Activated naive CD8-positive, alpha-beta T cell (primary cell): ENCODE data around the gene ATL1.

ENCODE experiments used
- H3K27ac Mint-ChIP-seq: one replicate; pipeline ENCODE4 v1.8.0; 2021; ENCODE audit warnings: mixed read lengths
- H3K27me3 Mint-ChIP-seq: one replicate; pipeline ENCODE4 v1.8.0; 2021; ENCODE audit warnings: mixed read lengths
- H3K36me3 Mint-ChIP-seq: one replicate; pipeline ENCODE4 v1.8.0; 2021; ENCODE audit warnings: mixed read lengths
- H3K4me1 Mint-ChIP-seq: one replicate; pipeline ENCODE4 v1.8.0; 2021; ENCODE audit warnings: low read depth, mixed read lengths
- H3K4me3 Mint-ChIP-seq: one replicate; pipeline ENCODE4 v1.8.0; 2021; ENCODE audit warnings: mild to moderate bottlenecking, mixed read lengths
- H3K9me3 Mint-ChIP-seq: one replicate; pipeline ENCODE4 v1.8.0; 2021; ENCODE audit warnings: low read depth, mixed read lengths

Gene ATL1

GRCh38 chr14:50560931-50561285, 963 bp downstream of the ATL1 start:
- Mint-ChIP-seq H3K36me3 (no peaks in the 10 kb centered on the region), H3K9me3 (peaks cover under 1% of the 10 kb centered on the region), H3K4me3 (peak overlapping the region; percentile 82), H3K27me3 (peaks cover 32% of the 10 kb centered on the region), H3K27ac (no peak overlapping the region), H3K4me1 (peaks cover 10% of the 10 kb centered on the region)

GRCh38 chr14:50562841-50563240, 2.9 kb downstream of the ATL1 start:
- Mint-ChIP-seq H3K27me3 (peaks cover 20% of the 10 kb centered on the region), H3K4me3 (no peak overlapping the region), H3K9me3 (no peaks in the 10 kb centered on the region), H3K4me1 (peaks cover 10% of the 10 kb centered on the region), H3K27ac (no peak overlapping the region), H3K36me3 (peaks cover 2% of the 10 kb centered on the region)

DNA sequence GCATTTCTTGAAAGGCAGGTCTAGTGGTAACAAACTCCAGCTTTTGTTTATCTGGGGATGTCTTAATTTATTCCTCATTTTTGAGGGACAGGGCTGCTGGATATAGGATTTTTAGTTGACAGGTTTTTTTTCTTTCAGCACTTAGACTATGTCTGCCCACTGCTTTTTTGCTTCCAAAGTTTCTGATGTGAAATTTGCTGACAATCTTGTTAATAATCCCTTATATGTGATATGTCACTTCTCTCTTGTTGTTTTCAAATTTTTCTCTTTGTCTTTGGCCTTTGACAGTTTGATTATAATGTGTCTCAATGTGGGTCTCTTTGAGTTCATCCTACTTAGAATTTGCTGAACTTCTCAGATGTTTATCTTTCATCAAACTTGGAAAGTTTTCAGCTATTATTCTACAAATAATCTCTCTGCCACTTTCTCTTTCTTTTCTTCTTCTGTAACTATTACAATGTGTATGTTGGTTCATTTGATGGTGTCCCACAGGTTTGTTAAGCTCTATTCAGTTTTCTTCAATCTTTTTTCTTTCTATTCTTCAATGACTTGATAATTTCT, 9.8 kb downstream of the ATL1 start:
- Mint-ChIP-seq H3K4me3 (no peak overlapping the region), H3K9me3 (peaks cover 24% of the 10 kb centered on the region), H3K27ac (no peak overlapping the region), H3K36me3 (peaks cover 24% of the 10 kb centered on the region), H3K27me3 (no peaks in the 10 kb centered on the region), H3K4me1 (no peaks in the 10 kb centered on the region)

- Mint-ChIP-seq H3K36me3 (peaks cover 19% of the 10 kb centered on the region), H3K9me3 (peaks cover 18% of the 10 kb centered on the region), H3K4me1 (no peaks in the 10 kb centered on the region), H3K27me3 (no peaks in the 10 kb centered on the region), H3K27ac (no peak overlapping the region), H3K4me3 (no peak overlapping the region)
Measured at GRCh38 chr14:50573862-50574261, 13.9 kb downstream of the ATL1 start.

GRCh38 chr14:50575769-50576168, 15.8 kb downstream of the ATL1 start:
- H3K4me1 Mint-ChIP-seq = no peaks in the 10 kb centered on the region
- peaks cover 12% of the 10 kb centered on the region for H3K36me3 Mint-ChIP-seq
- H3K27me3 Mint-ChIP-seq = no peaks in the 10 kb centered on the region
- H3K9me3 Mint-ChIP-seq = peaks cover 7% of the 10 kb centered on the region
- no peak overlapping the region for H3K4me3 Mint-ChIP-seq
- H3K27ac Mint-ChIP-seq = no peak overlapping the region

DNA sequence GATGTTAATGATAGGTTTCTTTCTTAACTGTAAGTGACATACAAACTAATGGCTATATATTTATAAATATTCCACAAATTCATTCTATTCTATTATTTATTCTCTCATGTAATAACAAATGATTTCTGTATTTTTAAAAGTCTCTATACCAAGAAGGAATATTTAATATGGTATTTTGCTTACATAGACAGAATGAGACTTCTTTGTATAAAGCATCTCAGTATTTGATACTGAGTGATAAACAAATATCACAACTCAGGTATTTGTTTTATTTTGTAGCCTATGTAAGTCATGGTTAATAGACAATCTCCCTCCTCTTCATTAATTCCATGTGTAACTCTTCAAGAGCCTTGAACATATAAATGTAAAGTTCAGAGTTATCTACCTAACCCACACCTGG, 18.0 kb downstream of the ATL1 start:
- peaks cover under 1% of the 10 kb centered on the region for H3K36me3 Mint-ChIP-seq
- no peaks in the 10 kb centered on the region for H3K27me3 Mint-ChIP-seq
- no peaks in the 10 kb centered on the region for H3K4me1 Mint-ChIP-seq
- H3K27ac Mint-ChIP-seq = no peak overlapping the region
- H3K4me3 Mint-ChIP-seq = no peak overlapping the region
- no peaks in the 10 kb centered on the region for H3K9me3 Mint-ChIP-seq

DNA sequence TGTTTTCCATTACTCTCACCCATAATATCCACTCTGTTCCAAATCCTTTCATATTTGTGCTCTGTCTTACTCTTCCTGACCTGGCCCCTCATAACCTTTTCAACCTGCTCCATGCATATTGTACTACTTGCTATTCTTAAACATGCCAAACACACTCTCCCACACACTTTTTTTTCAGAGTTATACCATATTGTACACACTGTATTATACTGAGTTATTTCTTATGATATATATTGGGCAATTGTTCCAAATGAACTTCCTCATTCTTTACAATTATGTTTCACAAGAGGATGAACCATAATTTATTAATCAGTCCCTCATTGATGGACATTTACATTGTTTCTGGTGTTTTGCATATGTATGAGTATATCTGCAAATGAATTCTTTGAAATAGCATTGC, 18.5 kb downstream of the ATL1 start:
- H3K27me3 Mint-ChIP-seq = no peaks in the 10 kb centered on the region
- H3K36me3 Mint-ChIP-seq = no peaks in the 10 kb centered on the region
- H3K27ac Mint-ChIP-seq = no peak overlapping the region
- no peak overlapping the region for H3K4me3 Mint-ChIP-seq
- H3K9me3 Mint-ChIP-seq = no peaks in the 10 kb centered on the region
- H3K4me1 Mint-ChIP-seq = no peaks in the 10 kb centered on the region

DNA sequence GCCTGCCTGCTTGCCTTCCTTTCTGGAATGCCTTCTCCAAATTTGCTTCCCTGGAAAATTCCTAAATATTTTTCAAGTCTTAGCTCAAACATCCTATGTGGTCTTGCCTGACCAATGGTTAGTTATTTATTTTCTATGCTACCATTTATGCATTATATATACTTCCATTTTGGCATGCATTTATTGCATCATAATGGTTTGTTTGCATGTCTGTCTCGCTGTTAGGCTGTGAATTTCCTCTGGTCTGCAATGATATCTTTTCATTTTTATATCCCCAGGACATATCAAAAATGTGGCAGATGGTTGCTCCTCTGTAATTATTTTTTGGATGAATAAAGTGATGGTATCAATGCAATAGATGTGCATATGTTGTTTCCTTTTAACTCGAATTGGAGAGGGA, 30.5 kb downstream of the ATL1 start:
- Mint-ChIP-seq H3K27me3 (no peaks in the 10 kb centered on the region), H3K4me1 (no peaks in the 10 kb centered on the region), H3K27ac (no peak overlapping the region), H3K36me3 (peaks cover 11% of the 10 kb centered on the region), H3K9me3 (no peaks in the 10 kb centered on the region), H3K4me3 (no peak overlapping the region)

GRCh38 chr14:50594577-50595316, 34.8 kb downstream of the ATL1 start:
- no peaks in the 10 kb centered on the region for H3K4me1 Mint-ChIP-seq
- no peaks in the 10 kb centered on the region for H3K9me3 Mint-ChIP-seq
- no peak overlapping the region for H3K27ac Mint-ChIP-seq
- H3K4me3 Mint-ChIP-seq = no peak overlapping the region
- H3K27me3 Mint-ChIP-seq = no peaks in the 10 kb centered on the region
- peaks cover 6% of the 10 kb centered on the region for H3K36me3 Mint-ChIP-seq

DNA sequence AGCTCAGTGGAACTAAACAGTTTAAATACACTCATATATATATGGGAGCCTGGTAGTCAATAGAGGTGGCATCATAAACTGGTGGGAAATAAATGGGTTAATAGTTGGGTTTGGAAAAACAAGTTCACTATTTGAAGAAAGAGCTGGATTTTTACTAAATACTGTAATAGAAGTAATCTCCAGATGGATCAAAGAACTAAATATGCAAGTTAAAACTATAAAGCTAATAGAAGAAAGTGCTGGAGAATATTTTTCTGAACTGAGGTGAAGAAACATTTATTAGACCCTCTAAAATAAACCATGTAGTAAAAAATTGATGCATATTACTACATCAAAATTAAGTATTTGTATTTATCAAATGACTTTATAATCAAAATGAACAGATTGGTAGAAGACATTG, 38.8 kb downstream of the ATL1 start:
- Mint-ChIP-seq H3K4me3 (no peak overlapping the region), H3K27ac (no peak overlapping the region)

DNA sequence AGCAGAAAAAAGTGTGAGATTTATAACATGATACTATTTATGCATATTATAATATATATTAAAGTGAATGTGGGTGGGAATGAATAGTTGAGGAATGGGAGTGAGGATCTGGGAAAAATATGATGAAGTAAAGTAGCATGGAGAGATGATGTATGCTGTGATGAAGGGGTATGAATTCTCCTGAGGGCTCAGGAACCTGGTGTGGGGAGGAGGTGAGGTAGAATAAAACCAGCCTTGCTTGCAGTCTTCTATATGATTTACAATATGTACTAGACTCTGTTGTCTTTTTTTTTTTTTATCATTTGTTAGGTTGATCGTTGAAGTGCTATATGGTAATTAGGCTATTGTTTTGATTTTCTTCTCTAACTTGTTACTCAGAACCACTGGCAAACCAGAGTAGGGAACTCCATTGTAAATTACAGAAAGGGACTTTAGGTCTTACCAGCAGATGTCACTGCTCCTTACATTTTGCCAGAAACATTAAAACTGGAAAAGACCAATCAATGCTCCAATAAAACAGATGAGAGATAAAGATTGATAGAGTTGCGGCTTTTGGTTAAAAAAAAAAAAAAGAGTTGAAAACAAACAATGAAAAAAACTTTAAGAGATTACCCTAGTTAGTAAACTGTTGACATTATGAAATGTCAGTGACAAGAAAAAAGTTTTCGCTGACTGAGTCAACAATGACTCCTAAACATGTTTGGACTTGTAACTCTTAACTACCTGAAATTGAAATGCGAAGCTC, 39.9 kb downstream of the ATL1 start:
- H3K27me3 Mint-ChIP-seq = no peaks in the 10 kb centered on the region
- H3K9me3 Mint-ChIP-seq = no peaks in the 10 kb centered on the region
- no peak overlapping the region for H3K27ac Mint-ChIP-seq
- no peaks in the 10 kb centered on the region for H3K36me3 Mint-ChIP-seq
- H3K4me1 Mint-ChIP-seq = no peaks in the 10 kb centered on the region
- no peak overlapping the region for H3K4me3 Mint-ChIP-seq

More for the DNA sequence above, 38.8 kb downstream of the ATL1 start:
- no peaks in the 10 kb centered on the region for H3K36me3 Mint-ChIP-seq
- no peaks in the 10 kb centered on the region for H3K27me3 Mint-ChIP-seq
- no peaks in the 10 kb centered on the region for H3K4me1 Mint-ChIP-seq
- H3K9me3 Mint-ChIP-seq = no peaks in the 10 kb centered on the region

DNA sequence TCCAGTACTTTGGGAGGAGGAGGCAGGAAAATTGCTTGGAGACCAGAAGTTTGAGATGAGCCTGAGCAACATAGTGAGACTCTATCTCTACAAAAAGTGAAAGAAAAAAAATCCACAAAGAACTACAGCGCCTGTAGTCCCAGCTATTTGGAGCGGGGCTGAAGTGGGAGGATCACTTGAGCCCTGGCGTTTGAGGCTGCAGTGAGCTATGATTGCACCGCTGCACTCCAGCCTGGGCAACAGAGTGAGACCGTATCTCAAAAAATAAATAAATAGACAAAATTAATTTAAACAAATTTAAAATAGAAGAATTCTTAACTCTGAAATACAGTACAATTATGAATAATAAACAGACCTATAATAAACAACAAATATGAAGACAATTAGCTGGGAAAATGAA, 40.9 kb downstream of the ATL1 start:
- no peak overlapping the region for H3K27ac Mint-ChIP-seq
- H3K36me3 Mint-ChIP-seq = no peaks in the 10 kb centered on the region
- H3K4me3 Mint-ChIP-seq = no peak overlapping the region
- no peaks in the 10 kb centered on the region for H3K9me3 Mint-ChIP-seq
- no peaks in the 10 kb centered on the region for H3K27me3 Mint-ChIP-seq
- no peaks in the 10 kb centered on the region for H3K4me1 Mint-ChIP-seq

DNA sequence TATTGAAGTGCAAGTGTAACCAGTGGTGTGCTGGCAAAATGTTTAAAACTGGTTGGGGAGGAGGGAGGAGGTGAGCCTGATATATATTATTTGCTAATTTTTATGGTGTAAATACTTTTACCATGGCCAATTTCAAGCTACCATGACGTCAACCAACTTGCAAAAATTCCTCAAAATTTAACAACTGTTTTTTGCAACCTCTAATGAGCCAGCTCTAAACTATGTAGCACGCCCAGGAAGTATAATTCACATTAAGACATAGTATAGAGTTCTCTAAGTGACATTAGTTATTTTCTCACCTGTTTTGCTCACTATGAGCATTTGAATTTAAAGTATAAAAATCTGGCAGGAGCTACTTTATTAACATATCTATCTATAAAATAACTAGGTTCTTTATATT, 41.4 kb downstream of the ATL1 start:
- Mint-ChIP-seq H3K27ac (no peak overlapping the region), H3K36me3 (no peaks in the 10 kb centered on the region), H3K4me1 (no peaks in the 10 kb centered on the region), H3K9me3 (no peaks in the 10 kb centered on the region), H3K4me3 (no peak overlapping the region), H3K27me3 (no peaks in the 10 kb centered on the region)

DNA sequence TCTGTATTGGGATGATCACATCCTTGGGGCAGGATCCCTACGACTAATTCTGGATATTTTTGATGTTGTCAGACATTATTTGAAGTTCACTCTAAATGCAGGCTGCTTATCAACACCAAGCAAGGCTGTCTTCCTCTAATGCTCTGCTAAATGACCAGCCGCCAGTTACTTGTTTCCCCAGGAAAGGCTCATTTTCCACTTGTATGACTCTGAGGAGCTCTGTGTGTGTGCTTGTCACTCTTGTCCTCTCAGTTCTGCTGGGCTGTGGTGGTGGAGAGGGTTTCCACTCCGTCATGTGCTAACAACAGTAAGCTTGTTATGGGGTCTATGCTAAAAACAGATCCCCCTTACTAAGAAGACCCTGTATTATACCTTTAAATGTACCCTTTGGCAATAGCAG, 42.1 kb downstream of the ATL1 start:
- no peak overlapping the region for H3K27ac Mint-ChIP-seq
- H3K27me3 Mint-ChIP-seq = no peaks in the 10 kb centered on the region
- H3K9me3 Mint-ChIP-seq = no peaks in the 10 kb centered on the region
- H3K36me3 Mint-ChIP-seq = no peaks in the 10 kb centered on the region
- H3K4me1 Mint-ChIP-seq = no peaks in the 10 kb centered on the region
- H3K4me3 Mint-ChIP-seq = no peak overlapping the region

GRCh38 chr14:50603565-50603964, 43.6 kb downstream of the ATL1 start:
- Mint-ChIP-seq H3K4me1 (no peaks in the 10 kb centered on the region), H3K9me3 (no peaks in the 10 kb centered on the region), H3K27me3 (peaks cover 4% of the 10 kb centered on the region), H3K27ac (no peak overlapping the region), H3K4me3 (no peak overlapping the region), H3K36me3 (no peaks in the 10 kb centered on the region)
